GM13976 (cell line): ENCODE results near the gene KRTCAP2.

Experiments used
- DNase-seq: peaks from one replicate; pipeline ENCODE4 v3.0.0; 2012; ENCODE audit warnings: low spot score
- in situ Hi-C: fragments of 300-500 bp; cut with MboI; formaldehyde crosslinking; loops from one replicate; pipeline ENCODE4 v1.12.0; 2022; ENCODE audit warnings: low sequenced_read_pairs, mixed read lengths, inconsistent platforms; ENCODE audit not compliant: unreplicated experiment
- TF ChIP-seq, protein P1 (sequence below): IDR thresholded peaks from 2 replicates; pipeline ENCODE4 v1.5.1; 2012; ENCODE audit warnings: borderline replicate concordance, mild to moderate bottlenecking; ENCODE audit not compliant: insufficient read depth; ENCODE audit errors: extremely low read depth, missing control alignments, control extremely low read depth

The KRTCAP2 gene

DNA sequence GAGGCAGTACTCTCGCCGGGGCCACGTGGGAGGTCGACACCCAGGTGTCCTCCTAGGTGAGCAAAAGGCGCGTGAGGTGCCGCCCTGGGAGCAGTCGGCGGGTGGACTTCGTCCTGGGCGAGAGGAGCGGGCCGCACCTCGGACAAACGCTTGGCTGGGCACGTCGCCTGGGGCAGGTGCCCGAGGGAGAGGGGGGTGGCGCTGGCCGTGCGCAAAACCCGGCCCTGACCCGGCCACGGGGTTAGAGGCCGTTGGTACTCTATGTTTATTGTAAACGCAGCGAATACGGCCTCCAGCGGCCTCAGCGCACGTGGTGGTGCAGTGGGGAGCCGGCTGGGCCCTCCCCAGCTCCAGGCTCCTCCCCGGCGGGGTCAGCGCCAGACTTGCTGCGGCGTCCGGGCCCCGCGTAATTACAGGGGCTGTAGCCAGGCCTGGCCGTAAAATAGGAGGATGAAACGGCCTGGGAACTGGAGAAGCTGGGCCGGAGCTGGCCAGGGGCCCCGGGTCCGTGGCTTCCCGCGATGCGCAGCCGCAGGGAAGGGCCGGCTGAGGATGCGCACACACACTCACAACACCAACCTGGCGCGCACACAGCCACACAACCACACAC, 47.1 kb downstream of the KRTCAP2 start:
- no peak for DNase-seq
- in situ Hi-C loops: no loop called here
- TF ChIP-seq, protein P1, sequence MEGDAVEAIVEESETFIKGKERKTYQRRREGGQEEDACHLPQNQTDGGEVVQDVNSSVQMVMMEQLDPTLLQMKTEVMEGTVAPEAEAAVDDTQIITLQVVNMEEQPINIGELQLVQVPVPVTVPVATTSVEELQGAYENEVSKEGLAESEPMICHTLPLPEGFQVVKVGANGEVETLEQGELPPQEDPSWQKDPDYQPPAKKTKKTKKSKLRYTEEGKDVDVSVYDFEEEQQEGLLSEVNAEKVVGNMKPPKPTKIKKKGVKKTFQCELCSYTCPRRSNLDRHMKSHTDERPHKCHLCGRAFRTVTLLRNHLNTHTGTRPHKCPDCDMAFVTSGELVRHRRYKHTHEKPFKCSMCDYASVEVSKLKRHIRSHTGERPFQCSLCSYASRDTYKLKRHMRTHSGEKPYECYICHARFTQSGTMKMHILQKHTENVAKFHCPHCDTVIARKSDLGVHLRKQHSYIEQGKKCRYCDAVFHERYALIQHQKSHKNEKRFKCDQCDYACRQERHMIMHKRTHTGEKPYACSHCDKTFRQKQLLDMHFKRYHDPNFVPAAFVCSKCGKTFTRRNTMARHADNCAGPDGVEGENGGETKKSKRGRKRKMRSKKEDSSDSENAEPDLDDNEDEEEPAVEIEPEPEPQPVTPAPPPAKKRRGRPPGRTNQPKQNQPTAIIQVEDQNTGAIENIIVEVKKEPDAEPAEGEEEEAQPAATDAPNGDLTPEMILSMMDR: no peak

DNA sequence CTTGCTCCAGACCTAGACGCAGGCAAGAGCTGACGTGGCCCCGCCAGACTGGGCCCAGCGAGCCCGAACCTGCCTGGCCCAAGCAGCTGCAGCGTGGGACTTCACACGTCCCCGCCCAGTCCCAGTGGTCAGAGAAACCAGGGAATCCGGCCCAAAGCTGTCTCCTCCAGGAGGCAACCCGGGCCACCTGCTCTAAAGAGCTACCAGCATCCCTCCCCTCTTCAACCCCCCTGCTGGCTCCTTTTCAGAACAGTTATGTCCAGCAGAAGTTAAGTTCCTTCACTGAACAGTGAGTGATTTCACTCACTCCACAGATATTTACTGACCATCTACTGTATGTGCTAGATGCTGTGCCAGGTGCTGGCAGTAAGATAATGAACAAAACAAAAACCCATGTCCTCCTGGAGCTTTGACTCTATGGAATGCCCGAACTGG, 47.6 kb downstream of the KRTCAP2 start:
- TF ChIP-seq, protein P1: no peak
- in situ Hi-C loops: no loop called here
- DNase-seq: no peak

DNA sequence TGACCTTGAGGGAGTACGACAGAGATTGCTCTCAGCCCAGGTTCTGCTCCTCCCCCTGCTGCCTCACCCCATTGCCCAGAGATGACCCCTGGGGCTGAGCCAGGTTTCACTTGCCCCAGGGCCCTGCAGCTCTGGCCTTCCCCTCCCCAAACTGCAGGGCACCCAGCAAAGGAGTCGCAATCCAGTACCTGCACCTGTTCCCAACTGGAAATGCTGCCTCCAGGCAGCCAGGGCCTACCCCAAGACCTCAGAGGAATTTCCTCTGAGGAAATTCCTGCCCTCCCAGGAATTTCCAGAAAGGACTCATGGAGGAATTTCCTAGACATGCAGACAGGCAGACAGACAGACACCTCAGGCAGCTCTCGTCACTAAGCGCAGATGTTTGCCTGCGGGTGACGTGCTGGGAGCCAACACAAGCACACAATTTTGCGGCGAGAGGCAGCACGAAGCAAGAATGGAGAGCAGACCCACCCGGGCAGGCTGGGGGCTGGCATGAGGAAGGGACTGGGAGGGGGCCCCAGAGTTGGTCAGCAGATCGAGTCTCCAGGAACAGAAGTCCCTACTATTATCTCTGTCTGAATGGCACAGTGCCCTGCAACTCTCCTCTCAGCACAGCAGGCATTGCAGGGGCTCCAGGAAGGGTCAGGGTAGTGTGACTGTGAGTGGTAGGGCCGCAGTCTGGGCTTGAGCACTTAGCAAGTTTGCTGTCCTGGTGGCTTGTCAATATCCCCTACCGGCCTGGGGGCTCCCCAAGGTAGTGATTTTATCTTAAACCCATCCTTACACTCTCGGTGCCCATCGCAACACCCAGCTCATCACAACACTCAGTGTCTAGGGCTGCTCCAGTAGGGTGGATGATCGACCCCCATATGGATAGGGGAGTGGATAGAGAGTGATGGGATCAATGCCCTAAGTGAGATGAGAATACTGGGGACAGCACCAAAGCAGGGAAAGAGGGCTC, 48.3 kb downstream of the KRTCAP2 start:
- TF ChIP-seq, protein P1: no peak
- in situ Hi-C loops: no loop called here
- DNase-seq: no peak

DNA sequence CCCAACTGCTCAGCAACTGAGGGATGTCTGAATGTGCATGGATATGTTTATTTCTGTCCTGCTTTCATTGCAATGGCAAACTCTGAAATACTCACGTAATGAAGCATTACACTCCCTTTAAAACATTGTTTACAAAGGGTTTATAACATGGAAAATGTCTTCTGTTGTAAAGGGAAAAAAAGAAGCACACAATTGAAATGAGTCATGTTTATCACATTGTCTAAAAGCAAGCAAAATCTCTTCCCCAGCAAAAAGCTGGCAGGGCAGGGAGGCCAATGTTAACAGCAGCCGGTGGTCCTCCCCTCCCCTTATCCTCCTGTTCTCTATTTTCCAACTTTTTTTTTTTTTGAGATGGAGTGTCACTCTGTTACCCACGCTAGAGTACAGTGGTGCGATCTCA, 49.3 kb downstream of the KRTCAP2 start:
- TF ChIP-seq, protein P1: no peak
- in situ Hi-C loops: no loop called here
- no peak for DNase-seq

DNA sequence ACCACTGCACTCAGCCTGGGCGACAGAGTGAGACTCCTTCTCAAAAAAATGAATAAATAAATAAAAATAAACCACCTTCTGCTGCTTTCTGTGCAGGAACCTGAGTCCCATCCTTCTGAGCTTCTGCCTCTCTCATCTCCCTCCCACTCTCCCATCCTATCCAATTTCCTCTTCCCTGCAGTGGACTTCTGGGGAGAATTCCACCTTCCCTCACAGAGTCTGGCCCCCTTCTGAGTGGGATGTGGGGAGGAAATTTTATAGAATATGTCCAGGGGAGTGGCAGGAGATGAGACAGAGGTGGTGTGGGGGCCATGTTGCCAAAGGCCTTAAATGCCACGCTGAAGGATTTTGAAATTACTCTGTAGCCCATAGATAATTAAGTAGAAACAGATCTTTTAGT, 50.8 kb downstream of the KRTCAP2 start:
- TF ChIP-seq, protein P1: no peak
- in situ Hi-C loops: no loop called here
- DNase-seq: no peak

DNA sequence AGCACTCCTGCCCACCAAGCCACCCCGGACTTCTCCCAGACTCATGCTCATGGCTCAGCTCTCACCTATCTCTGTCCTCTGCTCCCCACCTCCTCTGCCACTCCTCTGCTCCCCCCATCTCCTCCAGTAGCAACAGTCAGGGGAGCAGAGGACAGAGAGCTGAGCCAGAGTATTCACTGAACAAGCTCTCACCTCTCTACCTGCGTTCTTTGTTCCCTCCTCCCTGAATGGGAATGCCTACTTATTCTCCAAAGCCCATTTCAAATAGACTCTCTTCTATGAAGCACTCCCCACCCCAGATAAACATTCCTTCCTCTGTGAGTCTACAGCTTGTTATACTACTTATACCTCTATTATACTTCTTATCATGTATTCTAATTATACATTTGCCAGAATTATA, 51.9 kb downstream of the KRTCAP2 start:
- in situ Hi-C loops: no loop called here
- no peak for DNase-seq
- TF ChIP-seq, protein P1: no peak
